ENCODE data around the gene FBXO41. TPM values are rescaled to one million over a fixed set of nuclear protein-coding genes. Genes with fewer than 3 reads are reported as not detected.

FBXO41 gene
- total RNA-seq, 2 experiments from 2014 or later, result 20.4 to 57.9 TPM

DNA sequence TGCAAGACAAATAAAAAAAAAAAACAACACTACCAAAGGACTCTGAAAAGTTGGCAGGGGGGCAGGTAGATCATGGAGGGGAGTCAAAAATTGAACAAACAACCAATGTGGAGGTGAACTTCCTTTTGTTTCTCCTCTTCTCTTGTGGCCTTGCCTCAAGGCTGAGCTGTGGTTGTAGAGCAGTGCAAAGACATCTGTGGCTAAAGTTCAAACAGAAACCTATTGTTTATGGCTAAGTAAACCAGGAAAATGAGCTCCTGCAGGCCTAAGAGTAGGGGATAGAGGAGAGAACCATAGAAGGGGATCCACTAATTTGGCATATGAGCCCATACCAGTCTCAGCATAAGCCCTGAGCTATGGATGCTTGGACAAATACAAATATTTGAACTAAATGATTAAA is 49.3 kb upstream of the FBXO41 start:
- H3K4me3 ChIP-seq (ENCODE audit: low read depth, low read length, poor library complexity, severe bottlenecking), result no peak overlapping the region
- intact Hi-C loops (cut with micrococcal nuclease; ENCODE audit: unreplicated experiment), result no loop called here
- no peak overlapping the region for H3K27ac ChIP-seq (ENCODE audit: low read depth, low read length, poor library complexity, severe bottlenecking)
- H3K36me3 ChIP-seq (ENCODE audit: insufficient read depth, low read length), result no peaks in the 10 kb centered on the region
- H3K79me2 ChIP-seq (ENCODE audit: insufficient read depth, low read depth, low read length), result no peaks in the 10 kb centered on the region
- H3K4me1 ChIP-seq (ENCODE audit: insufficient read depth, low read length, poor library complexity, severe bottlenecking), result peaks cover 12% of the 10 kb centered on the region
- ChIA-PET POLR2A (interaction anchor here (0.7 kb wide), 1 partner anchor 33 kb away, joined by 3 read pairs; no protein-coding TSS in a partner anchor), CTCF (ENCODE audit: unreplicated experiment) (no interaction called here)
- no peak for TF ChIP-seq EZH2phosphoT487 (IDR thresholded peaks at IDR 0.05; ENCODE audit: borderline replicate concordance, low read depth, low read length)
- TF ChIP-seq, protein P1, sequence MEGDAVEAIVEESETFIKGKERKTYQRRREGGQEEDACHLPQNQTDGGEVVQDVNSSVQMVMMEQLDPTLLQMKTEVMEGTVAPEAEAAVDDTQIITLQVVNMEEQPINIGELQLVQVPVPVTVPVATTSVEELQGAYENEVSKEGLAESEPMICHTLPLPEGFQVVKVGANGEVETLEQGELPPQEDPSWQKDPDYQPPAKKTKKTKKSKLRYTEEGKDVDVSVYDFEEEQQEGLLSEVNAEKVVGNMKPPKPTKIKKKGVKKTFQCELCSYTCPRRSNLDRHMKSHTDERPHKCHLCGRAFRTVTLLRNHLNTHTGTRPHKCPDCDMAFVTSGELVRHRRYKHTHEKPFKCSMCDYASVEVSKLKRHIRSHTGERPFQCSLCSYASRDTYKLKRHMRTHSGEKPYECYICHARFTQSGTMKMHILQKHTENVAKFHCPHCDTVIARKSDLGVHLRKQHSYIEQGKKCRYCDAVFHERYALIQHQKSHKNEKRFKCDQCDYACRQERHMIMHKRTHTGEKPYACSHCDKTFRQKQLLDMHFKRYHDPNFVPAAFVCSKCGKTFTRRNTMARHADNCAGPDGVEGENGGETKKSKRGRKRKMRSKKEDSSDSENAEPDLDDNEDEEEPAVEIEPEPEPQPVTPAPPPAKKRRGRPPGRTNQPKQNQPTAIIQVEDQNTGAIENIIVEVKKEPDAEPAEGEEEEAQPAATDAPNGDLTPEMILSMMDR (conservative IDR thresholded peaks at IDR 0.05; ENCODE audit: low read length), result no peak
- no peak for DNase-seq (ENCODE audit: low spot score)
- H2AFZ ChIP-seq (ENCODE audit: low read length), result no peak overlapping the region
- no peak overlapping the region for H3K4me2 ChIP-seq (ENCODE audit: low read length)
- no TSS peak for BruUV-seq (replicated peaks)
- no peaks in the 10 kb centered on the region for H3K9me2 ChIP-seq (ENCODE audit: insufficient read depth, low read length)
- H4K20me1 ChIP-seq (ENCODE audit: insufficient read depth, low read length), result no peaks in the 10 kb centered on the region
- peaks cover 5% of the 10 kb centered on the region; the same call in 1 of the 2 replicates for H3K9me3 ChIP-seq (ENCODE audit: low read length)

DNA sequence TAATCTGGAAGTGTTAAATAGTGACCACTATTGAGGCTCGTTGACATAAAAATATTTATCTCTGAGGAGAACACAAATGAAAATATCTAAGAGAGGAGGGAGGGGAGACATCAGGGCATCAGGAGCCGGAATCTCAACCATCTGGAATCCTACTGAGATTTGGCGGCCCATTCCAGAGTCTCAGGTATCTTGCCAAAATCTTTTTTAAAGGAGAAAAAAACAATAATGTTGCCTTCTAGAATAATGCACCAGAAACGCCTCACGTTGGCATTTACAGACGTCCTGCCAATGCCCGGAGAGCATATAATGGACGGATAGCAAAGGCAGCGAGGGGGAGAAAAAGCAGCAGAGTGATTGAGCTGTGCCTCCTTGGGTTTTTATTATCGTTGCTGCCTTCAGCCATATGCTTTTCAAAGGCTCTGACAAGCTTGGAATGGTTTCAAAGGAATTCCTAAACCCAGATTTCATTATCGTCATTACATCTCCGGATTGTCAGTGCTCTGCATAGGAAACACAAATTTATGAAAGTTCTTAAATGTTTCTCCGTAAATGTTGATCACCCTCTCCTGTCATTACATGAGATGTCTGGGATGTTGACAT is 39.9 kb upstream of the FBXO41 start:
- no peaks in the 10 kb centered on the region for H3K36me3 ChIP-seq (ENCODE audit: insufficient read depth, low read length)
- H3K9me3 ChIP-seq (ENCODE audit: low read length), result no peaks in the 10 kb centered on the region
- no peak overlapping the region for H3K4me2 ChIP-seq (ENCODE audit: low read length)
- no peaks in the 10 kb centered on the region for H3K9me2 ChIP-seq (ENCODE audit: insufficient read depth, low read length)
- no peak overlapping the region for H3K27ac ChIP-seq (ENCODE audit: low read depth, low read length, poor library complexity, severe bottlenecking)
- DNase-seq (ENCODE audit: low spot score), result no peak
- no peaks in the 10 kb centered on the region for H3K79me2 ChIP-seq (ENCODE audit: insufficient read depth, low read depth, low read length)
- POLR2A ChIA-PET, result interaction anchor here (0.5 to 0.8 kb wide), 3 partner anchors 19 to 636 kb away, joined by 3 read pairs; no protein-coding TSS in a partner anchor
- no TSS peak for BruUV-seq (replicated peaks)
- no peak overlapping the region for H2AFZ ChIP-seq (ENCODE audit: low read length)
- no peaks in the 10 kb centered on the region for H4K20me1 ChIP-seq (ENCODE audit: insufficient read depth, low read length)
- intact Hi-C loops (cut with micrococcal nuclease; ENCODE audit: unreplicated experiment), result no loop called here
- H3K4me1 ChIP-seq (ENCODE audit: insufficient read depth, low read length, poor library complexity, severe bottlenecking), result no peaks in the 10 kb centered on the region
- TF ChIP-seq, protein P1 (conservative IDR thresholded peaks at IDR 0.05; ENCODE audit: low read length), result no peak
- TF ChIP-seq EZH2phosphoT487 (IDR thresholded peaks at IDR 0.05; ENCODE audit: borderline replicate concordance, low read depth, low read length), result no peak
- H3K4me3 ChIP-seq (ENCODE audit: low read depth, low read length, poor library complexity, severe bottlenecking), result no peak overlapping the region
- CTCF ChIA-PET (ENCODE audit: unreplicated experiment), result no interaction called here

DNA sequence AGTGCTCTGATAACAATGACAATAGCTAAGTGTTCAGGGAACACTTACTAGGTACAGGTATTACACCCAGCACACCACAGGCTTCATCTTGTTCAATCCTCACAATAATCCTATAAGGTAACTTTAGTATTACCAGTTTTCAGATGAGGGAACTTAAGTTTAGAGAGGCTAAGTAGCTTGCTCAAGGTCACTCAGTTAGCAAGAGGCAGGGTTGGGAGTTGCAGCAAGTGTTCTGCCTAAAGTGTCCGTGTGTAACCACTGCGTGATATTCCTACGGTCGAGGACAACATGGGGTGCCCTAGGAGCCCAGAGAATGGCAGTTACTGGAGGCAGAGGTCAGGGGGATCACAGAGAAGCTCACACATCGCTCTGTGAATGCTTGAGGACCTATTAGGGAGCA is 39.3 kb upstream of the FBXO41 start:
- Histone ChIP-seq H3K9me2 (ENCODE audit: insufficient read depth, low read length) (no peaks in the 10 kb centered on the region), H3K4me3 (ENCODE audit: low read depth, low read length, poor library complexity, severe bottlenecking) (no peak overlapping the region), H2AFZ (ENCODE audit: low read length) (no peak overlapping the region), H3K4me2 (ENCODE audit: low read length) (no peak overlapping the region), H4K20me1 (ENCODE audit: insufficient read depth, low read length) (no peaks in the 10 kb centered on the region), H3K79me2 (ENCODE audit: insufficient read depth, low read depth, low read length) (no peaks in the 10 kb centered on the region), H3K27ac (ENCODE audit: low read depth, low read length, poor library complexity, severe bottlenecking) (no peak overlapping the region), H3K9me3 (ENCODE audit: low read length) (no peaks in the 10 kb centered on the region), H3K4me1 (ENCODE audit: insufficient read depth, low read length, poor library complexity, severe bottlenecking) (no peaks in the 10 kb centered on the region), H3K36me3 (ENCODE audit: insufficient read depth, low read length) (no peaks in the 10 kb centered on the region)
- TF ChIP-seq, protein P1 (conservative IDR thresholded peaks at IDR 0.05; ENCODE audit: low read length), result no peak
- TF ChIP-seq EZH2phosphoT487 (IDR thresholded peaks at IDR 0.05; ENCODE audit: borderline replicate concordance, low read depth, low read length), result no peak
- BruUV-seq (replicated peaks), result no TSS peak
- ChIA-PET CTCF (ENCODE audit: unreplicated experiment) (no interaction called here), POLR2A (interaction anchor here (0.8 kb wide), 1 partner anchor 20 kb away, joined by 3 read pairs; no protein-coding TSS in a partner anchor)
- no peak for DNase-seq (ENCODE audit: low spot score)
- intact Hi-C loops (cut with micrococcal nuclease; ENCODE audit: unreplicated experiment), result no loop called here

Data from OCI-LY7 (cell line).